Measurements from ENCODE around the gene TAGLN3.

TAGLN3 gene

GRCh38 chr3:112046599-112046998 lies 47.9 kb downstream of the TAGLN3 start:
- DNase-seq (ENCODE audit: low read depth, low spot score) = no peak

GRCh38 chr3:112047264-112047663 lies 48.5 kb downstream of the TAGLN3 start:
- DNase-seq (ENCODE audit: low read depth, low spot score) = no peak

- no peak for DNase-seq (ENCODE audit: low read depth, low spot score)
Observed at GRCh38 chr3:112048911-112049310, 50.2 kb downstream of the TAGLN3 start.

- DNase-seq (ENCODE audit: low read depth, low spot score) = no peak
Observed at GRCh38 chr3:112053229-112053628, 54.5 kb downstream of the TAGLN3 start.

GRCh38 chr3:112056451-112056929 lies 57.8 kb downstream of the TAGLN3 start:
- peak; percentile 39 for DNase-seq (ENCODE audit: low read depth, low spot score)

- DNase-seq (ENCODE audit: low read depth, low spot score) = no peak
Observed at GRCh38 chr3:112059497-112059896, 60.8 kb downstream of the TAGLN3 start.

- DNase-seq (ENCODE audit: low read depth, low spot score) = peak; percentile 79
Observed at GRCh38 chr3:112061152-112061551, 62.4 kb downstream of the TAGLN3 start.

Data from astrocyte of the hippocampus (primary cell).